ENCODE data around the gene SRGN.
A peak's percentile ranks its signal among the peaks of the same experiment; 100 is the strongest.

Gene SRGN

DNA sequence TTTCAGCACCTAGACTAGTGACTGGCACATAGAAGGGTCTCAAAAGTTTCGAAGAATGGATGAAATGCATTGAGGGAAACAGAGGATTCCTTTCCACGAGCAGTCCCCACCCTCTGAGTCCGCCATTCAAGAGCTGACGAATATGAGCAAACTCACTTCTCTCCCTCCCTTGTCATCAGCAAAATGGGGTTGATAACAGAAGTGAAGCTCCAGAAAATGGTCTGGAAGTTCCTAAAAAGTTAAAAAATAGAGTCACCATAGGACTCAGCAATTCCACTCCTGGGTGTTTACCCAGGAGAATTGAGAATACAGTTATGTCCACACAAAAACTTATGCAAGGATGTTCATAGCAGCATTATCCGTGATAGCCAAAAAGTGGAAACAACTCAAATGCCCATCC lies 25.0 kb upstream of the SRGN start:
- DNase-seq (ENCODE audit: low spot score) = no peak
- TF ChIP-seq, protein P1, sequence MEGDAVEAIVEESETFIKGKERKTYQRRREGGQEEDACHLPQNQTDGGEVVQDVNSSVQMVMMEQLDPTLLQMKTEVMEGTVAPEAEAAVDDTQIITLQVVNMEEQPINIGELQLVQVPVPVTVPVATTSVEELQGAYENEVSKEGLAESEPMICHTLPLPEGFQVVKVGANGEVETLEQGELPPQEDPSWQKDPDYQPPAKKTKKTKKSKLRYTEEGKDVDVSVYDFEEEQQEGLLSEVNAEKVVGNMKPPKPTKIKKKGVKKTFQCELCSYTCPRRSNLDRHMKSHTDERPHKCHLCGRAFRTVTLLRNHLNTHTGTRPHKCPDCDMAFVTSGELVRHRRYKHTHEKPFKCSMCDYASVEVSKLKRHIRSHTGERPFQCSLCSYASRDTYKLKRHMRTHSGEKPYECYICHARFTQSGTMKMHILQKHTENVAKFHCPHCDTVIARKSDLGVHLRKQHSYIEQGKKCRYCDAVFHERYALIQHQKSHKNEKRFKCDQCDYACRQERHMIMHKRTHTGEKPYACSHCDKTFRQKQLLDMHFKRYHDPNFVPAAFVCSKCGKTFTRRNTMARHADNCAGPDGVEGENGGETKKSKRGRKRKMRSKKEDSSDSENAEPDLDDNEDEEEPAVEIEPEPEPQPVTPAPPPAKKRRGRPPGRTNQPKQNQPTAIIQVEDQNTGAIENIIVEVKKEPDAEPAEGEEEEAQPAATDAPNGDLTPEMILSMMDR (IDR thresholded peaks at IDR 0.05; ENCODE audit: extremely low read depth, missing control alignments) = no peak

DNA sequence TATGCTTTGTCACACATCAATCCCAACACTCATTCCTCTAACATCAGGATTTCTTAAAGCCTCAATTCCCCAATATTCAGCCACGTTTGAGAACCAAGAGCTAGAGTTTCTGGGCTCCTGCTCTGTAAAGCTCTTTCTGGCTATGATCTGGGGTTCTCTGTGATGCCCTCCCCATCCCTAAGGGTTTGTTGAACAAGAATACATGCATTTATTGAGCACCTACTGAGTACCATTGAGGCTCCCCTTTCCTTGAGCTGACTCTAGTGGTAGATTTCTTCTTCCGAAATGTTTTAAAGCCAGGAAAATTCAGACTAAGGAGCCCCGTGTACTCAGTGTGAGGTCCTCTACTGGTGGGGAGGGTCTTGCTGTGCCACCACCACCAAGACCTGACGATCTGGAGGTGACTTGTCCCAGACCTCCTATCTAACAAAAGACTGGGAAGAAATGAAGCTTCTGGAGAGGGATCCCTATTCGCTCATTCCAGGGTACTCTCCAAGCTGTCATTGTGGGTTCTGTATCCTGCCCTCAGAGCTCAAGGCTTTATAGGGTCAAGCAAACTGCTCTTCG lies 23.1 kb upstream of the SRGN start:
- TF ChIP-seq, protein P1 (IDR thresholded peaks at IDR 0.05; ENCODE audit: extremely low read depth, missing control alignments) = no peak
- DNase-seq (ENCODE audit: low spot score) = no peak

DNA sequence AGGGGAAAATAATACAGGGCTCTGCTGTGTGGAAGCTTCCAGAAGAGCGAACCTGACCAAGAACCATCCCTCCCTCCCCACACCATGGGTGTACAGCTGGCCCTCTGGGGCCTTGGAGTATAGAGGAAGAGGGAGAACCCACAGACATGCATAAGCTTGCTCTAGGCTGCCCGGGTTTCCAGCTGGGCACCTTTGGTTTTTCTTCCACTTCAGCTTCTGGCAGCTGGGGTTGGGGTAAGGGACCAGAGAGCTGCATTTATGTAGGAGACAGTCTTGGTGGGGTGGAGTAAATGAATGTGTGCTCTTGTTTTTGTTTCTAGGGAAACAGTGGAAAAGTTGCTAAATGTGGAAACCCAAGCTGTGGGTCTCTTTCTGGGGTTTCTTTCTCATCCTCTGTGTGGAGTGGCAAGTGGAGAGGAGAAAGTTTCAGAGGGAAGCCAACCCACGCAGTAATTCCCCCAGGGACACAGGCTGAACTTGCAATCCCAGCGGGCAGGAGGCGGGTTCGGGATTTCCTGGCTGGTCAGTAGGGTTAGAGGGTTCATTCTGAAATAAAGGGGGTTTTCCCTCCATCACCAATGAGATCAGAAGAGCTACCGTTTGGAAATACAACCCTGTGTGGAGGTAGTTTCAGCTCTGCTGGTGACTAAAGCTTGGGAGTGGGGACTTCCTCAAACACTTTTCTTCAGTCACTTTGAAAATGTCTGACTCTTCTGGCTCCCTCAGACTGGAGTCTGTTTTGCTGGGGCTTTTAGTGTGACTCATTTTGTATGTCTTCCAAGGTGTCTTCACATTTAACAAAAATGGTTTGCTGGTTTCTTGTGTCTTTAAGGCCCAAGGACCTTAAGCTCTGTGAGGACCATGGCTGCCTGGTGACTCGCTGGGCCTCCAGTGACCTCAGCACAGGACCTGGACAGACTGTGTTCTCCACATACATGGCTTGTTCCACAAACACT lies 22.2 kb upstream of the SRGN start:
- peak; percentile 65 for DNase-seq (ENCODE audit: low spot score)
- TF ChIP-seq, protein P1 (IDR thresholded peaks at IDR 0.05; ENCODE audit: extremely low read depth, missing control alignments) = no peak

DNA sequence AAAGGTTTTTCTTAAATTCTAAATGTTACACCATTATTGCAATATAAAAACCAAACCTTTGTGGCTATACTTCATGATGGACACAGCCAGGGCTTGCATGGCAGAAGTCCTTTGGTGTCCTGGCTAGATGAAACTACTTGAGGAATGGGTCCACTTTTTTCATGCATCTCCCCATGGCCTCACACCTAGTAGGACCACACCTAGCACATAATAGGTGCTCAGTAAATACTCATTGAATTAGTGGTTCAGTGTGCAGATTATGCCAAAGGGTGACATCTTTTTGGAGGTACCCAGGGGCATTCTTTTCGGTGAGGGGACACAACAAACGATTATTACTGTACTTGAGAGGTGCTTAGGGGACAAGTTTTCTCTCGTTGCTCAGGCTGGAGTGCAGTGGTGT lies 20.7 kb upstream of the SRGN start:
- TF ChIP-seq, protein P1 (IDR thresholded peaks at IDR 0.05; ENCODE audit: extremely low read depth, missing control alignments) = no peak
- DNase-seq (ENCODE audit: low spot score) = no peak

DNA sequence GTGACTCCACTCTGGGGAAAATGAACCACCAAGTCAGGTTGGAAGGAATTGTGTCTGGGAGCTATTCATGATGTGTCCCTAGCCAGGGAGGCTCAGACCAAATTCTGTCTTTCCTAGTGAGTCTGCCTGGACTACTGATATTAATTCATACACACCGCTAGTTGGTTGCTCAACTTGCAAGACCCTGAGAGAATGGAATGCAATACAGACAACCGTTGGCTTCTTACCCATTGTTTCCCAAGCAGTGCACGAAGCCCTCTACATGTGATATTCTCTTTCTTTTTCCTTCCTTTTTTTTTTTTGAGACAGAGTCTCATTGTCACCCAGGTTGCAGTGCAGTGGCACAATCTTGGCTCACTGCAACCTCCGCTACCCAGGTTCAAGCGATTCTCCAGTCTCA lies 19.4 kb upstream of the SRGN start:
- TF ChIP-seq, protein P1 (IDR thresholded peaks at IDR 0.05; ENCODE audit: extremely low read depth, missing control alignments) = no peak

DNA sequence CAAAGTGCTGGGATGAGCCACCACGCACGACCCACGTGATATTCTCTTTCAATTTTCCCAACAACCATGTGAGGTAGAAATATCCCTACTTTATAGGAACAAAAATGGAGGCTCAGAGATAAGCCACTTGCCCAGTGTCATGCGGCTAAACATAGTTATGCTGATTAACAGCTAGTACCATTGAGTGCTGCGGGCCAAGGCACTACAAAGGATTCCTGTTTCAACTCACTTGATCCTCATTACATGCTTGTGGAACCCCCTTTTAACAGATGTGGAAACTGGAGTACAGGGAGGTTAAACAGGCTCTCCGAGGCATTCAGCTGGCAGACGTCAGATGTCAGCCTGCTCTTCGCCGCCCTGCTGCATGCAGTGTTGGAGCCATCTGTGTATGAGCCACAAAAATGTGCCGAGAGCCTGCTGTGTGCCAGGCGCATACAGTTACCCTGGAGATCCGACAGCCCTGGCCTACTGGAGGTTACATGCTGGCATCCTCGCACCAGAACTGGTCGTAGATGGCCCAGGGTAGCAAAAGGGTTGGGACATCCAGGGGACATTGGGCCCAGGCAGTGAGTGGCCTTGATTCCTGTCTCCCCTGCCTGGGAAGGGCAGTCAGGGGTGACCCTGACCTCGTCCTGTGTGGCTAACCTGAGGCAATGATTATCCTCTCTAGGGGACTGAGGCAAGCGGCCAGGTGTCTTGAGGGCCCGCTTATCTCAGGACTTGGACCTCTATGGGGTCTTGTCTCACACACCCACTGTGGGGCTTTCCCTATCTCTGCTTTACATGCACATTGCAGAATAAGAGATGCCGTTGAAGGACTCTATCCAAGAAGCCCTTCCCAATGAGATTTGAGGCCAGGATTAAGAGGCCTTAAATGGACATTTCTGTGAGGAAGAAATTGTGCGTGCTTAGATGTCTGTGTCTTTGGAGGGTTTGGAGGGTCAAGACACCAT lies 18.5 kb upstream of the SRGN start:
- TF ChIP-seq, protein P1 (IDR thresholded peaks at IDR 0.05; ENCODE audit: extremely low read depth, missing control alignments) = no peak
- no peak for DNase-seq (ENCODE audit: low spot score)

More for the DNA sequence above, 19.4 kb upstream of the SRGN start:
- no peak for DNase-seq (ENCODE audit: low spot score)

Data from GM20000 (cell line).